Natural killer cell (primary cell): ENCODE data around the gene LSM6. TPM values are rescaled to one million over a fixed set of nuclear protein-coding genes. Genes with fewer than 3 reads are reported as not detected.

Experiments
- ATAC-seq, 3 donors: fragments of 150-1000 bp in 2 of 3; fragments of 200-7000 bp in 1 of 3; cut with Tn5 transposase; 1 replicate in 1 of 3; 2 replicates in 2 of 3; pipeline ENCODE4 v1.10.0; 2021; ENCODE audit warnings: mild to moderate bottlenecking in 2 of 3, moderate library complexity in 2 of 3
- DNase-seq, 2 donors: peaks; one replicate each; pipeline versions ENCODE4 v3.0.0 to v3.0.0-alpha.2; 2013 to 2021; ENCODE audit warnings: mixed read lengths in 1 of 2
- H3K27ac ChIP-seq: one replicate; pipeline ENCODE4 v1.5.1; 2013; ENCODE audit warnings: mild to moderate bottlenecking, low read length
- H3K27me3 ChIP-seq: one replicate; pipeline ENCODE4 v1.6.1; 2013; ENCODE audit warnings: low read length; ENCODE audit not compliant: control insufficient read depth, insufficient read depth
- H3K36me3 ChIP-seq: one replicate; pipeline ENCODE4 v1.6.1; 2013; ENCODE audit warnings: low read length; ENCODE audit not compliant: control insufficient read depth, insufficient read depth
- H3K4me1 ChIP-seq: one replicate; pipeline ENCODE4 v1.6.1; 2013; ENCODE audit warnings: low read length; ENCODE audit not compliant: control insufficient read depth, insufficient read depth
- H3K4me3 ChIP-seq: one replicate; pipeline ENCODE4 v1.5.1; 2013; ENCODE audit warnings: low read length
- H3K9me3 ChIP-seq: one replicate; pipeline ENCODE4 v1.6.1; 2013; ENCODE audit warnings: low read length; ENCODE audit not compliant: control insufficient read depth, insufficient read depth
- H3K27ac Mint-ChIP-seq, 2 donors: one replicate each; pipeline ENCODE4 v1.8.0; 2022; ENCODE audit warnings: mild to moderate bottlenecking in 2 of 2, mixed read lengths in 2 of 2, moderate library complexity in 1 of 2
- H3K27me3 Mint-ChIP-seq, 2 donors: one replicate each; pipeline ENCODE4 v1.8.0; 2022; ENCODE audit warnings: low read depth in 2 of 2, mixed read lengths in 2 of 2
- H3K36me3 Mint-ChIP-seq: one replicate; pipeline ENCODE4 v1.8.0; 2022; ENCODE audit warnings: mixed read lengths
- H3K4me1 Mint-ChIP-seq, 2 donors: one replicate each; pipeline ENCODE4 v1.8.0; 2022; ENCODE audit warnings: mixed read lengths in 2 of 2
- H3K4me3 Mint-ChIP-seq: one replicate; pipeline ENCODE4 v1.8.0; 2022; ENCODE audit warnings: mild to moderate bottlenecking, moderate library complexity, mixed read lengths
- H3K9me3 Mint-ChIP-seq, 2 donors: one replicate each; pipeline ENCODE4 v1.8.0; 2022; ENCODE audit warnings: mixed read lengths in 2 of 2
- WGBS: methylation state at CpG from one replicate; pipeline ENCODE4 v1.1.7; 2013; ENCODE audit warnings: missing lambda C conversion rate; ENCODE audit not compliant: insufficient coverage; 5-methylcytosine and 5-hydroxymethylcytosine counted together
- intact Hi-C: fragments of 100-400 bp; cut with micrococcal nuclease; formaldehyde crosslinking; loops from one replicate; pipeline ENCODE4 v1.14.2; 2022
- total RNA-seq, 4 donors: library from RNA; stranded (reverse); fragments of 120-200 nt in 1 of 4; gene quantifications; one replicate each; pipeline versions ENCODE4 v1.2.3 to v1.2.4, GENCODE V29; 2013 to 2022
- TF ChIP-seq, protein P1 (sequence below): fragments of 200-600 bp; IDR thresholded peaks from one replicate; pipeline ENCODE4 v1.8.0; 2022; ENCODE audit warnings: antibody characterized with exemption

LSM6 gene
- total RNA-seq: 10 to 100 TPM; 23.8 to 27.5 (median 23.8) TPM
- 65.8 TPM for total RNA-seq (2013)

DNA sequence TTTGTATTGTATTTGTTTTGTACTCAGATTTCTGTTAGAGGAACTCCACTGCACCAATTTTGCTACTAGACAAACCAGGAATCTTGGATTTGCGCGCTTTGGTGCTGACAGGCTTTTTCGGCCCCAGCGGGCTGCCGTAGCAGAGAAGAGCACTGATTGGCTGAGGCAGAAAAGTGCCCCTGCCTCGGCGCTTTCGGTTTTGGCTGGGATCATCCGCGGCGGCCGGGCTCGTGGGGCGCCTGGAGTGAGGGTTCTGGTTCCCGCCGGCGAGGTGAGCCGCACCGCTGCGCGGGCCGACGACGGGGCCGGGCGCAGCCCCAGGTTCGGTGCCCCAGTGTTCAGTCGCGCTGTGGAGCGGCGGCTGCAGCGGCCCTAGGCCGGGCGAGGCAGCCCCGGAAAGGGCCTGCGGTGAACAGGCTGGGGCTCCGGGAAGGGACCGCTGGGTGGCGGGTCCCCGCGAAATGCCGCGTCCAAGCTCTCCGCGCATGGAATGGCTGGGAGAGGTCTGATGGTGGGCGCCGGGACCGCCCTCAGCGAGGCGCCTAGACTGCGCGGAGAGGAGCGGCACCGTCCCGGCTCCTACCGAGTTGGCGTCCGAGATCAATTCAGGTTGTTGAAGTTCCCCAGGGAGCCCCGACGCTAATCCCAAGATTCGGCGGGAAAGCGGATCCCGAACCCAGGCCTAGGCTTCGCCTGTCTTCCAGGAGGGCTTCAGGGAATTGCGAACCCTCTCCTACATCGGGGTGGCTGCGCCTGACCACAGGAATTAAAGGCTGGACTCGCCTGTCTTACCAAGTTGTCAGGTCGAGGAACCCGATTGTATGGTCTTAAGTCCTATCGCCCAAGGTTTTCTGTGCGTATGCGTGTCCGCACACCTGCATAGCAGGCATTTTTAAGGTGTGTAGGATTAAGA is at the start of gene LSM6:
Gene LSM6 (plus strand): TSS at position 178 of the 913 bp plus-strand sequence. CDS start 7,204 bp downstream, outside the sequence.
- Mint-ChIP-seq H3K27me3 (peaks cover 0 to 3% of the 10 kb centered on the region in 2 donors), H3K4me1 (peaks cover 48% of the 10 kb centered on the region in 2 donors), H3K36me3 (no peaks in the 10 kb centered on the region), H3K9me3 (no peaks in the 10 kb centered on the region), H3K27ac (peak within 1 kb of the TSS; percentile 76 to 93), H3K4me3 (peak within 1 kb of the TSS; percentile 92)
- DNase-seq (peak; percentile 78 to 91), ATAC-seq (peak; percentile 91 to 95 (median 93))
- intact Hi-C loops: loop anchor here (5.0 to 10.0 kb wide), 2 partner anchors 241 to 347 kb away; partner anchors contain the start of genes SLC10A7 and ZNF827
- no peaks in the 10 kb centered on the region for H3K9me3 ChIP-seq
- under 1% methylated on average over 75 of the region's 75 CpGs for WGBS
- no peaks in the 10 kb centered on the region for H3K27me3 ChIP-seq
- H3K4me1 ChIP-seq: peaks cover 13% of the 10 kb centered on the region
- TF ChIP-seq, protein P1, sequence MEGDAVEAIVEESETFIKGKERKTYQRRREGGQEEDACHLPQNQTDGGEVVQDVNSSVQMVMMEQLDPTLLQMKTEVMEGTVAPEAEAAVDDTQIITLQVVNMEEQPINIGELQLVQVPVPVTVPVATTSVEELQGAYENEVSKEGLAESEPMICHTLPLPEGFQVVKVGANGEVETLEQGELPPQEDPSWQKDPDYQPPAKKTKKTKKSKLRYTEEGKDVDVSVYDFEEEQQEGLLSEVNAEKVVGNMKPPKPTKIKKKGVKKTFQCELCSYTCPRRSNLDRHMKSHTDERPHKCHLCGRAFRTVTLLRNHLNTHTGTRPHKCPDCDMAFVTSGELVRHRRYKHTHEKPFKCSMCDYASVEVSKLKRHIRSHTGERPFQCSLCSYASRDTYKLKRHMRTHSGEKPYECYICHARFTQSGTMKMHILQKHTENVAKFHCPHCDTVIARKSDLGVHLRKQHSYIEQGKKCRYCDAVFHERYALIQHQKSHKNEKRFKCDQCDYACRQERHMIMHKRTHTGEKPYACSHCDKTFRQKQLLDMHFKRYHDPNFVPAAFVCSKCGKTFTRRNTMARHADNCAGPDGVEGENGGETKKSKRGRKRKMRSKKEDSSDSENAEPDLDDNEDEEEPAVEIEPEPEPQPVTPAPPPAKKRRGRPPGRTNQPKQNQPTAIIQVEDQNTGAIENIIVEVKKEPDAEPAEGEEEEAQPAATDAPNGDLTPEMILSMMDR: no peak
- peak within 1 kb of the TSS; percentile 84 for H3K27ac ChIP-seq
- peak within 1 kb of the TSS; percentile 100 for H3K4me3 ChIP-seq
- no peaks in the 10 kb centered on the region for H3K36me3 ChIP-seq

GRCh38 chr4:146132445-146132844 is 43.1 kb upstream of the LSM6 start:
- no peaks in the 10 kb centered on the region for H3K27me3 ChIP-seq
- H3K9me3 ChIP-seq: no peaks in the 10 kb centered on the region
- intact Hi-C loops: no loop called here
- TF ChIP-seq, protein P1: no peak
- Mint-ChIP-seq H3K27ac (no peak overlapping the region), H3K4me3 (no peak overlapping the region), H3K27me3 (peaks cover 13 to 31% of the 10 kb centered on the region in 2 donors), H3K36me3 (no peaks in the 10 kb centered on the region), H3K9me3 (no peaks in the 10 kb centered on the region), H3K4me1 (no peaks in the 10 kb centered on the region)
- no peaks in the 10 kb centered on the region for H3K36me3 ChIP-seq
- no peak for DNase-seq
- WGBS: 73% methylated on average over 5 of the region's 7 CpGs
- no peaks in the 10 kb centered on the region for H3K4me1 ChIP-seq
- no peak overlapping the region for H3K4me3 ChIP-seq
- no peak for ATAC-seq
- H3K27ac ChIP-seq: no peak overlapping the region

- DNase-seq: no peak
- no peaks in the 10 kb centered on the region for H3K36me3 ChIP-seq
- no peaks in the 10 kb centered on the region for H3K4me1 ChIP-seq
- Mint-ChIP-seq H3K27me3 (peaks cover 15 to 31% of the 10 kb centered on the region in 2 donors), H3K27ac (no peak overlapping the region), H3K9me3 (no peaks in the 10 kb centered on the region), H3K4me3 (no peak overlapping the region), H3K4me1 (no peaks in the 10 kb centered on the region), H3K36me3 (no peaks in the 10 kb centered on the region)
- H3K9me3 ChIP-seq: no peaks in the 10 kb centered on the region
- TF ChIP-seq, protein P1: no peak
- no peak for ATAC-seq
- WGBS: 97% methylated on average over 5 of the region's 8 CpGs
- intact Hi-C loops: no loop called here
- no peak overlapping the region for H3K27ac ChIP-seq
- no peaks in the 10 kb centered on the region for H3K27me3 ChIP-seq
- no peak overlapping the region for H3K4me3 ChIP-seq
Measured at GRCh38 chr4:146134761-146135445, 40.6 kb upstream of the LSM6 start.
